ENCODE data around the gene PITPNM3.

Gene PITPNM3

DNA sequence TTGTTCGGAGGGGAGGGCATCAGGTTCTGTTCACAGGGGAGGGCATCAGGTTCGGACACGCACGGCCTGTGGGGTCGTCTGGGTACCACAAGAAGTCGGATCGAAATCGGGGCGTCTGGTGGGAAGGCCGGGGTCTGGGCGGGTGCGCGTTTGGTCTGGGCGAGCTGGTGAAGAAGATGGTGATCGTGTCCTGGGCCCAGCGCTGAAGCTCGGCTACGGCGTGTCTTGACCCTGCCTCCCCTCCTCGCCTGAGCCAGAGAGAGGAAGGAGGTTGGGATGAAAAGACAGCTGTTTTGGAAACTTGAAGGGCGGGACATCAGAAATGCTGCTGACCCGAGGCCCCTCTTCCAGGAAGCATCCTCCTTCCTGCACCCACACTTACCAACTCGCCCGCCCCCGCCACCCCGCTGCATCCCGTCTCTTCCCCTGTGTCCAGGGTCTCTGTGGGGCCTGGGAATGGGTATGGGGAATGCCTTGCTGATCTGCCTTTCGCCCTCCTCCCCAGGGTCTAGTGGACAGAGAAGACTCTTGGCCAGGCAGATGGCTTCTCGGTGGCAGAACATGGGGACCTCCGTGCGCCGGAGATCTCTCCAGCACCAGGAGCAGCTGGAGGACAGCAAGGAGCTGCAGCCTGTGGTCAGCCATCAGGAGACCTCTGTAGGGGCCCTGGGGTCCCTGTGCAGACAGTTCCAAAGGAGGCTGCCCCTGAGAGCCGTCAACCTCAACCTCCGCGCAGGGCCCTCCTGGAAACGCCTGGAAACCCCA is 111.6 kb downstream of the PITPNM3 start:
- no peak for DNase-seq (ENCODE audit: low read depth in 2 of 2)

- DNase-seq (ENCODE audit: low read depth in 2 of 2): peak; percentile 80 to 87
Observed at GRCh38 chr17:6443692-6444570, 112.4 kb downstream of the PITPNM3 start, which contains the start of gene PIMREG. Gene PIMREG, plus strand, starts transcription at chr17:6444455. Its CDS starts 656 bp downstream, at chr17:6445111.

- no peak for DNase-seq (ENCODE audit: low read depth in 2 of 2)
Observed at GRCh38 chr17:6442775-6443174, 113.6 kb downstream of the PITPNM3 start.

GRCh38 chr17:6439951-6440350 is 116.4 kb downstream of the PITPNM3 start:
- no peak for DNase-seq (ENCODE audit: low read depth in 2 of 2)

DNA sequence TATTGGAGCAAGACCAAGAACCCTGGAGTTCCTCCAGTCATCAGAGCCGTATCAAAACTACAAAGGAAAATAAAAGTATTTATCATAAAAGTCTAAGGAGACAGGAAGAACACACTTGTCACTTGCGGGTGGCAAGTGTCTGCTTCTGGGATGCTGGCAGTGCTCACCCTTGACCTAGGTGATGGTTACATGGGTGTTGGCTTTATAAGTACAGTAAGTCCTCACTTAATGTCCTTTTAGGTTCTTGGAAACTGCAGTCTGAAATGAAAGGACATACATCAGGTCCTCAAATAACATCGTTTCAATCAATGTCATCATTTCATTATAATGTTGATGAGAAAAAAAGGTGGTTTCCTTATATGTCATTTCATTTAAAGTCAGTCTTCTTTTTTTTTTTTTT is 118.4 kb downstream of the PITPNM3 start:
- DNase-seq (ENCODE audit: low read depth in 2 of 2): no peak

GRCh38 chr17:6437466-6437865 is 118.9 kb downstream of the PITPNM3 start:
- no peak for DNase-seq (ENCODE audit: low read depth in 2 of 2)

- peak in 1 of 2 donors; percentile 39 for DNase-seq (ENCODE audit: low read depth in 2 of 2)
Observed at GRCh38 chr17:6435968-6436367, 120.4 kb downstream of the PITPNM3 start.

DNA sequence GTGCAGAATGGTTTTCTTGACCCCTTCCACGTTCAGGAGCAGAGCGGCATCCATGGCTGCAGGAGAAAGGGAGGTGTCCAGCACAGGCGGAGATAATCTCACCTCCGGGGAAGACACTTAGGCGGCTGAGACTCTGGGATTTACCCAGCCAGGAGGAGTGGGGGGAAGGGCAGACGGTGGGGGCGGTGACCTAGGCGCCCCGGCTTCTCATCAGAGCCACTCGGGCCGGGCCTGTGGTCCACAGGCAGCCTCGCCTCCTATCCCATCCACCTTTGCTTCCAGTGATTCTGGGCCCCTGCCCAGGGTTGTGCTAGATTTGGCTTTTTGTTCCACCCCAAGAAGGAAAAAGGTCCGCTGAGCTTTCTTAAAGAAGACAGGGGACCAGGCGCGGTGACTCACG is 121.3 kb downstream of the PITPNM3 start, which contains the start of gene AIPL1:
Gene AIPL1 (minus strand): TSS at position 71 of the 400 bp plus-strand sequence. CDS start 17 bp downstream, at position 54.
- no peak for DNase-seq (ENCODE audit: low read depth in 2 of 2)

DNA sequence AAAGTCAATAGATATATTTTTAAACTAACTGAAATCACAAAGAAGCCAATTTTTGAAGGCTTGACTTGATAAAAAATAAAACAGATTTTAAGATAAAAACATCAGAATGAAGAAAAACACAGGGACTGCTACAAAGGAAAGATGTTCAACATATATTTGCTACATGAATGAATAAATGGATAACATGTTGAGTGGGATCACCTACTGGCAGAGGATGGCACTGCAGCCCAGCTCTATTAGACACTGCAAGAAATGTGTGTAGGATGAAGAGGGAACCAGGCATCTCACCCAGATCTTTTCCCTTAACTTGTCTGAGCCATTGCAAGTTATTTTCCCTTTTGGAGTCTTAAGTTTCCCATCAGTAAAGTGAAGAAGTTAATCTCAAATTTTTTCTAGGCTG is 125.6 kb downstream of the PITPNM3 start:
- no peak for DNase-seq (ENCODE audit: low read depth in 2 of 2)

- no peak for DNase-seq (ENCODE audit: low read depth in 2 of 2)
Observed at GRCh38 chr17:6429266-6429665, 127.1 kb downstream of the PITPNM3 start.

DNA sequence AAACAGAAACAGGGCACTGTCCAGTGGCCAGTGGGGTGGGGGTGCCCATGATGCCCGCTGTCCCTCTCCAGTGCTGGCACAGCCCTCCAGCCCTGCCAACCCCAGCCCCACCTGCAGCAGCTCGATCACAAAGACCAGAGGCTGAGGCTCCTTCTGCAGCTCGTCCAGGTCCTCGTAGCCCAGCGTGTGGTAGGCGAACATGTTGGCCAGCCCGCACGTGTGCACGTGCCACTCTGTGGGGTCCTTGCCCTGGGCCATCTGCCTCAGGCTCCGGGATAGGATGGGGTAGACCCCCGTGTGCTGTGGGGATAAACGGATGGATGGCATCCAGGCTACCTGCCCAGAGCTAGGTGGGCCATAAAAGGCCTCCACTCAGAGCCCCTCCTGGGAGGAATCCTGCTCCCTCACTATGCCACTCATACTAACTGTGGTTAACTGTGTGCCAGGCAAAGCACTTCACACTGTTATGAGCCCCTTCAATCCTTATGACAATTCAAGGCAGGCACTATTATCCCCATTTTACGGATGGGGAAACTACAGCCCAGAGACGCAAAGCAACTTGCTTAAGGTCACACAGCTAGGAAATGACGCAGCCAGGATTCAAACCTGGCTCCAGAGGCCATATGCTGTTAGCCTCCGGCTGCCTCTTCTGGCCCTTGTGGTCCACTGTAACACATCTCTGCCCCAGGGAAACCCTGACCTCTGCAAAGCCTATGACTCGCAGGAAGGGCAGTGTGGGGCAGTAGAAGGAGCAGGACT is 128.0 kb downstream of the PITPNM3 start:
- DNase-seq (ENCODE audit: low read depth in 2 of 2): no peak

DNA sequence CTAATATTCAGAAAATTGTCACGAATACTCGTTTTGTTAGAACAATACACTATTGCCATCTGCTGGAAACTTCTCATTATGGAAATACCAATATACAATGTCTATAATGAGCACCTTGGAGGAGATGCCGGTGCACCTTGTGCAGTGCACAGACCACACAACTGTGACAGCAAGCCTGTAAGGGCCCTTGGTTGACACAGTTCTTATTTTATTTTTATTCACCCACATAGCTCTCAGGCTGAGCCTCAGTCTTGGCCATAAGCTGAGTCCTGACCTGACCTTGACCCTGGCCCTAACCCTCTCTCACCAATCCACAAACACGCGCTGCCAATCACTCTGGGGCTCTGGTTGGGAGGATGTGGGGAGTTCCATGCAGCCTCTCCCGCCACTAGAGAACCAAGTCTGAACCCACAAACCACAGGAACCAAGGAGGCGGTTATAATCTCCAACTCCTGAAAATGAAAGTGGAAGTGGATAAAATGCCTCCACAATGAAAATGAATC is 129.0 kb downstream of the PITPNM3 start:
- DNase-seq (ENCODE audit: low read depth in 2 of 2): no peak

- DNase-seq (ENCODE audit: low read depth in 2 of 2): no peak
Observed at GRCh38 chr17:6426356-6427101, 129.8 kb downstream of the PITPNM3 start.

- no peak for DNase-seq (ENCODE audit: low read depth in 2 of 2)
Observed at GRCh38 chr17:6425407-6425806, 130.9 kb downstream of the PITPNM3 start.

- no peak for DNase-seq (ENCODE audit: low read depth in 2 of 2)
Observed at GRCh38 chr17:6423931-6424330, 132.4 kb downstream of the PITPNM3 start.

DNA sequence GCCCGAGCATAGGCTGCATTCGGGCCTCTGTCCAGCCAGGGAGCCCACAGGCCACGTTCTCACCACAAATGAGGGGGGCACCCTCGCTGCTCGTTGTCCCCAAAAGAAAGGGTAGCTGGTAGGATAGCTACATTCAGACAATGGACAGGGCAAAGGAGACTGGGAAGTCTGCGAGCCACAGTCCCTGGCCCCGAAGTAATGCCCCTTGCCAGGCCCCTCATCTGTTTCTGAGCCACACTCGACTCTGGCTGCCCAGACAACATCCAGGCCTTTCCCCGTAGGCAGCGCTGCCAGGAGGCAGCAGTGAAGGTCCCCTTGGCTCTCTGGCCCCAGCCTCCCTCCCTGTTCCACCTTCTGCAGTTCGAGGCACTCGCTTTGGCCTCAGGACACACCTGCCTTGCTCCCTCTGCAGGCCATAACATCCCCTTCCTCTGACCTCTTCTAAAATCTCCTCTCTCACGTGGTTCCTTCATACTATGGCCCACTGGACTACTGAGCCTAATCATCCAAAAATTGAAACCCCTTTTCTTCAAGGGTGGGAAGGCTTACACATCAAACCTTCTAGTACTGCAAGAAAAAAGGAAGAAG is 133.6 kb downstream of the PITPNM3 start:
- no peak for DNase-seq (ENCODE audit: low read depth in 2 of 2)

DNA sequence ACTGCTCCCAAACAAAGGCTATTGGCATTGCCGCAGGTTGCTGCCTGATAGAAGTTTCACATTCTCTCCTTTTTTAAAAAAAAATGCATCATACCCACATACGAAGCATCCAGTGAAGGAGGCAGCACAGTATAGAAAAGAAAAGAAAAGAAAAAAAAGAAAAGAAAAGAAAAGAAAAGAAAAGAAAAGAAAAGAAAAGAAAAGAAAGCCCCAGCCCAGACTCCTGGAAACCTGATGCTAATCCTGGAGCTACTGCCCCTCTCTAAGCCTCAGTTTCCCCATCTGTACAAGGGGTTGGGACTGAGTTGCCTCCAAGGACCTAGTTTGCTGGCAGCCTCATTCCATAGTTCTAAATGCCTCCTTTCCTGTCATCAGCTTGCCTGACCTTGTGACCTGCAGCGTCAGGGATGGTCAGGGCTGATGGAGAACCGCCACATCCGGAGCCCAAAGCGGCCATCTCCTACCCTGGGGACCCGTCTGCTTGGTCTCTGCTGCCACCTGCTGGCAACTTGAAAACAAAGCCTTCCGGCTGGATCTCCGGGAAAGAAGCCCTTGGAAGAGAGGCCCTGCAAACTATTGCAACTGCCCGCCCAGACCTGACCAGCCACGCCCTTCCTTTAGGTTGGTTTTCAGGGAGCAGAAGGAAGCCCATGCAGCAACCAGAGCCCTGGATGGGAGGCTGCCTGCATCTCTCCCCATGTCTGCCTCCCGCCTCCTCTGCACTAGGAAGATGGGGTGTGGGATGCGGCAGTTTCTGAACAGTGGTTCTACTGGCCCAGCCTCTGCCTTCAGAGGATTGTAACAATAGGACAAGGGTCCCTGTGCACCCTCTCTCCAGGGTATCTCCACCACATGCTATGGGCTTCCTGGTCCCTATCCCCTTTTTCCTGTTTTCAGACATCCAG is 134.4 kb downstream of the PITPNM3 start:
- peak; percentile 38 to 50 for DNase-seq (ENCODE audit: low read depth in 2 of 2)

DNA sequence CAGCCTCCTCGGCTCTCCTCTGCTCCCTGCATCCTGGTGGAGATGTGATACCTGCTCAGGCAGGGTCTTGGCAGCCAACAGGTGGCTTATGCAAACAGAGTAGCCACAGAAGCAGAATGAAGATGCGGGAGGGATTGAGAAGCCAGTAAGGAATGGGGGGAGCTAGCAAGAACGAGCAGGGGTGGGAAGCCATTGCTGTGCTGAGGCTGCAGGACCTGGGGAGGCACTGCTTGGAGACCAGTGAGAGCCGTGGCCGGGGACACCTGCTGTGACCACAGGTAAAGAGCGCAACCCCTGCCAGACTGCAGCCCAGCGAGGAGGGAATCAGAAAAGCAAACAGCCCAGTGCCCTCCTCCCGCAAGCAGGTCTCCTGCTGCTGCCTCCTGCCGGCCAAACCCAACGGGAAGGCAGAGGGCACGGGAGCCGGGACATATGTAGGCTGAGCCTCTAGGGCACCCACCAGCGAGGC is 136.1 kb downstream of the PITPNM3 start:
- no peak for DNase-seq (ENCODE audit: low read depth in 2 of 2)

DNA sequence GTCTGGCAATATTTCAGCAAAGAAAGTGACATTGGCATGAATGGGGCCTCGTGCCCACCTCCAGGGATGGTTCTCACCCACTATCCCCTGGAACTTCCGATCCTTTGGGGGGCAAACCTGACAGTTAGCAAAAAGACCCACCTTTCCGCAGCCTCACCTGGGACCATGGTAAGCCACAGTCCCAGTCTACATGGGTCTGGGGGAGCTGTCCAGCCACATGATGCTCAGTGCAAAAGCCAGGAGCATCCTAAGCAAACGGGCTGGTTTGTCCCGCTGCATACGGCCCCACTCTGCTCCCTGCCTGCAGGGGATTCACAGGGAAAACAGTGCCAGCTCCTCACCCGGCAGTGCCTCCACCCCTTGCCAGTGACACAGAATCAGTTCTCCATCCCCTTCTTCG is 140.7 kb downstream of the PITPNM3 start:
- DNase-seq (ENCODE audit: low read depth in 2 of 2): no peak

All from stimulated activated CD8-positive, alpha-beta memory T cell treated with anti-CD3 and anti-CD28 coated beads, Interleukin-2, amount 100 ng/mL, for 1 hour (primary cell).